Stimulated activated CD8-positive, alpha-beta memory T cell treated with anti-CD3 and anti-CD28 coated beads, Interleukin-7, amount 100 ng/mL, for 4 hours (primary cell): ENCODE measurements around the gene ZNF512.
"Not testable (repeated sequence)": the region's sequence is repeated elsewhere in the genome, so short reads cannot be mapped to it uniquely, and the experiment has no call there.

ENCODE experiments used
- DNase-seq, 2 donors: peaks; one replicate each; pipeline ENCODE4 v3.0.0-alpha.2; 2020; ENCODE audit warnings: low read depth in 2 of 2

Gene ZNF512, protein sequence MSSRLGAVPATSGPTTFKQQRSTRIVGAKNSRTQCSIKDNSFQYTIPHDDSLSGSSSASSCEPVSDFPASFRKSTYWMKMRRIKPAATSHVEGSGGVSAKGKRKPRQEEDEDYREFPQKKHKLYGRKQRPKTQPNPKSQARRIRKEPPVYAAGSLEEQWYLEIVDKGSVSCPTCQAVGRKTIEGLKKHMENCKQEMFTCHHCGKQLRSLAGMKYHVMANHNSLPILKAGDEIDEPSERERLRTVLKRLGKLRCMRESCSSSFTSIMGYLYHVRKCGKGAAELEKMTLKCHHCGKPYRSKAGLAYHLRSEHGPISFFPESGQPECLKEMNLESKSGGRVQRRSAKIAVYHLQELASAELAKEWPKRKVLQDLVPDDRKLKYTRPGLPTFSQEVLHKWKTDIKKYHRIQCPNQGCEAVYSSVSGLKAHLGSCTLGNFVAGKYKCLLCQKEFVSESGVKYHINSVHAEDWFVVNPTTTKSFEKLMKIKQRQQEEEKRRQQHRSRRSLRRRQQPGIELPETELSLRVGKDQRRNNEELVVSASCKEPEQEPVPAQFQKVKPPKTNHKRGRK

DNA sequence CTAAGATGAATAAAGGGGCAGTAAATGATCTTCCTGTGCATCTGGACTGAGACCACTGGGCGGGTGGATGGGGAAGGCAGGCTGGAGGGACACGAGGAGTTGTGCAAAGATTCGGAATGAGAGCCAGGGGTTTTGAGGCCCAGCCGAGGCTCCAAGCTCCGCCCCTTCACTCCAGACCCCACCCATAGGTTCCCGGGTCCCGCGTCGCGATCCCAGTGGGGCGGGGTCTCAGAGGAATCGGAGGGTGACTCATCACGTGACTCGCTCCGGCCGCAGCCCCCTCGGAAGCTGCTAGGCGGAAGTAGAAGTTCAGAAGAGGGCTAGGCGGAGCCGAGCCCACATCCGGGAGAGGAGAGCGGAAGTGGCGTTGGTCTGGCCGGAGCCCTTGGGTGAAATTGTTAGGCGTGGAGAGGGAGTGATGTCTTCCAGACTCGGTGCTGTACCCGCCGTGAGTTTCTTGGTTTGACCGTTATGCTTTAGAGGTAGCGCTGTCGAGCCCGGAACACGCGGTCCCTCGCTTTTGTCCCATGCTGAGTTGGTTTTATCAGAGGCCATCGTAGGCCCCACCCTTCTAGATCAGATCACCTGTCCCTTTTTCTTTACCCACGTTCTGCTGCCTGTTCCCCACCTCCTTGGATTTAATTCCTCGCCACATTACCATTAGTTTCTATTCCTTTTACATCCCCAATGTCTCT lies at the start of gene ZNF512:
ZNF512 (plus strand) TSS at position 348 of the 695 bp plus-strand sequence; CDS start at position 419, 71 bp downstream.
- peak; percentile 68 to 78 for DNase-seq

DNA sequence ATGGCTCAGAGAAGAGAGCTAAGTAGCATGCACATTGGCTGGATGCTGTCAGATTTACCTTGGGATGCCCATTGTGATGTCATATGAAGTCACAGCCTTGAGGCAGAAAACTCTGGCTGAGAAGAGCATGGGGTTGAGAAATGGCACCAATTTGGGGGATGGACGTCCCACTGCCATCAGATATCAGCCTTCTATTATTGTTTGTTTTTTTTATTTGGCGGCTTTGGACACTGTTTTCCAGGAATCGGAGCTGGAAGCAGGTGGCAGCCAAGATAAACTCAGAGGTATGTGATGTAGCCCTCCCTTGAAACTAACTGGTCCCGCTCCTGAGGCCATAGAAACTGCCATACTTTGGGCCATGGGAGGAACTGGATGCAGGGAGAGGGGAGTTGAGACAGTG lies 45.6 kb upstream of the ZNF512 start:
- no peak for DNase-seq

DNA sequence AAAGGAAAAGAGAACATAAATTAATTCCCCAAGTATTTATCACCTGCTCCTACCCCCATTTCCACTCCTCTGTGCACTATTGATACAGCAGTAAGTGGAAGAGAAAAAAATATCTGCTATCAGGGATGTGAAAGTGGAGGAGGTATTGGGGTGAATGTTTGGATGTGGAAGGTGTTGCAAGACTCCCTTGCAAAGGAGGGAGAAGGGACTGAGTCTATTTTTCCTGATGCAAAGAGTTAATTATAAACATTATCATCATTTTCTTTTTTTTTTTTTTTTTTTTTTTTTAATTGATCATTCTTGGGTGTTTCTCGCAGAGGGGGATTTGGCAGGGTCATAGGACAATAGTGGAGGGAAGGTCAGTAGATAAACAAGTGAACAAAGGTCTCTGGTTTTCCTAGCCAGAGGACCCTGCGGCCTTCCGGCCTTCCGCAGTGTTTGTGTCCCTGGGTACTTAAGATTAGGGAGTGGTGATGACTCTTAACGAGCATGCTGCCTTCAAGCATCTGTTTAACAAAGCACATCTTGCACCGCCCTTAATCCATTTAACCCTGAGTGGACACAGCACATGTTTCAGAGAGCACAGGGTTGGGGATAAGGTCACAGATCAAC lies 43.9 kb upstream of the ZNF512 start:
- DNase-seq: not testable (repeated sequence)

DNA sequence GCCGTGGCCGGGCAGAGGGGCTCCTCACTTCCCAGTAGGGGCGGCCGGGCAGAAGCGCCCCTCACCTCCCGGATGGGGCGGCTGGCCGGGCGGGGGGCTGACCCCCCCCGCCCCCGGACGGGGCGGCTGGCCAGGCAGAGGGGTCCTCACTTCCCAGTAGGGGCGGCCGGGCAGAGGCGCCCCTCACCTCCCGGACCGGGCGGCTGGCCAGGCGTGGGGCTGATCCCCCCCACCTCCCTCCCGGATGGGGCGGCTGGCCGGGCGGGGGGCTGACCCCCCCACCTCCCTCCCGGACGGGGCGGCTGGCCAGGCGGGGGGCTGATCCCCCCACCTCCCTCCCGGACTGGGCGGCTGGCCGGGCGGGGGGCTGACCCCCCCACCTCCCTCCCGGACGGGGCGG lies 43.2 kb upstream of the ZNF512 start:
- DNase-seq: not testable (repeated sequence)

DNA sequence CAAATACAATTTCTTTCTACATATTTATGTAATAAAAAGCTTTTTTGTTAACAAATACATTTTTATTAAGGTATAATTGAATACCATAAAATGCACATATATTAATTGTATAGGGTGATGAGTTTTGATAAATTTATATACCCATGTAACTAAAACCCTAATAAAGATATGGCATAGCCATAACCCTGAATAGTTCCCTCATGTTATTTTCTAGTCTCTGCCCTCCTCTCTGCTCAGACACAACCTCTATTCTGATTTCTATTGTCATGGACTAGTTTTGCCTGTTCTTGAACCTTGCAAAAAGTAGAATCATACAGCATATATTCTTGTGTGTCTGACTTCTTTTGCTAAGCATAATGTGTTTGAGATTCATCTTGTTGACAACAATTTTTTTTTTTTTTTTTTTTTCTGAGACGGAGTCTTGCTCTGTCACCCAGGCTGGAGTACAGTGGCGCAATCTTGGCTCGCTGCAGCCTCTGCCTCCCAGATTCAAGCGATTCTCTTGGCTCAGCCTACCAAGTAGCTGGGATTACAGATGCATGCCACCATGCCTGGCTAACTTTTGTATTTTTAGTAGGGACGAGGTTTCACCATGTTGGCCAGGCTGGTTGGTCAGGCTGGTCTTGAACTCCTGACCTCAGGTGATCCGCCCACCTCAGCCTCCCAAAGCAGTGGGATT lies 38.6 kb upstream of the ZNF512 start:
- no peak for DNase-seq

DNA sequence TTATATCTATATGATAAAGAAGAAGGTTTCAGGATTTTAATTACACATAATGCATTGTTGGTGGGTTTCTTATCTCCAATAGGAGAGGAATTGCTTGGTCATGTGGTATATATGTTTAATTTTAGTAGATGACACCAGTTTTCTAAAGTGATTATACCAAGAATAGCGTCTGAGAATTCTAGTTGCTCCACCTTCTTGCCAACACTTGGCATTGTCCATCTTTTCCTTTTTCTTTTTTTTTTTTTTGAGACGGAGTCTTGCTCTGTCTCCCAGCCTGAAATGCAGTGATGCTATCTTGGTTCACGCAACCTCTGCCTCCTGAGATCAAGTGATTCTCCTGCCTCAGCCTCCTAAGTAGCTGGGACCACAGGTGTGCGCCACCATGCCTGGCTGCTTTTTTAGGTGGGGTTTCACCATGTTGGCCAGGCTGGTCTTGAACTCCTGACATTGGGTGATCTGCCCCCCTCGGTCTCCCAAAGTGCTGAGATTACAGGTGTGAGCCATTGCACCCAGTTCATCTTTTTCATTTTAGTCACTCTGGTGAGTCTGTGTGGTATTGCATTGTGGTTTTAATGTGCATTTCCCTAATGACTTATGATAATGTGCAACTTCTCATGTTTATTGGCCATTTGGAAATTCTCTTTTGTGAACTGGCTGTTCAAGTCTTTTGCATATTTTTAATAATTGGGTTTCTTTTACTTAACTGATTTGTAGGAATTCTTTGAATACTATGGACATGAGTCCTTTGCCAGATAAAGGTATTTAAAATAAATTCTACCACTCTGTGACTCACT lies 37.3 kb upstream of the ZNF512 start:
- no peak for DNase-seq

DNA sequence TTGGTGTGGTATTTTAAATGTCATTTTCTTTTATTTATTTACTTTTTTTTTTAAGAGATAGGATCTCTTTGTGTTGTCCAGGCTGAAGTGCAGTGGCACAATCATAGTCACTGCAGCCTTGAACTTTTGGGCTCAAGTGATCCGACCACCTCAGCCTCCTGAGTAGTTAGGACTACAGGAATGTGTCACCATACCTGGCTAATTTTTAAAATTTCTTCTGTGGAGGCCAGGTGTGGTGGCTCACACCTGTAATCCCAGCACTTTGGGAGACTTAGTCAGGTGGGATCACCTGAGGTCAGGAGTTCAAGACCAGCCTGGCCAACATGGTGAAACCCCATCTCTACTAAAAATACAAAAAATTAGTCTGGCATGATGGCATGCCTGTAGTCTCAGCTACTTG lies 33.5 kb upstream of the ZNF512 start:
- no peak for DNase-seq

DNA sequence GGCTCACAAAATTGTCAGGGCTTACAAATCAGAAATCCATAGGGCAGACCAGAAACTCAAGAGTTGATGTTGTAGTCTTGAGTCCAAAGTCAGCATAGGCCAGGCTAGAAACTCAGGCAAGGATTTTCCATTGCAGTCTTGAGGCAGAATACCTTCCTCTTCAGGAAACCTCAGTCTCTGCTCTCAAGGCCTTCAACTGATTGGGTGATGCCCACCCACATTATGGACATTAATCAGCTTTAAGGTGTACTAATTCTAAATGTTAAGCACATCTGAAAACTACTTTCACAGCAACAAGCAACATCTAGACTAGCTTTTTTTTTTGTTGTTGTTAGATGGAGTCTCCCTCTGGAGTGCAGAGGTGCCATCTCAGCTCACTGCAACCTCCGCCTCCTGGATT lies 31.3 kb upstream of the ZNF512 start:
- DNase-seq: no peak

DNA sequence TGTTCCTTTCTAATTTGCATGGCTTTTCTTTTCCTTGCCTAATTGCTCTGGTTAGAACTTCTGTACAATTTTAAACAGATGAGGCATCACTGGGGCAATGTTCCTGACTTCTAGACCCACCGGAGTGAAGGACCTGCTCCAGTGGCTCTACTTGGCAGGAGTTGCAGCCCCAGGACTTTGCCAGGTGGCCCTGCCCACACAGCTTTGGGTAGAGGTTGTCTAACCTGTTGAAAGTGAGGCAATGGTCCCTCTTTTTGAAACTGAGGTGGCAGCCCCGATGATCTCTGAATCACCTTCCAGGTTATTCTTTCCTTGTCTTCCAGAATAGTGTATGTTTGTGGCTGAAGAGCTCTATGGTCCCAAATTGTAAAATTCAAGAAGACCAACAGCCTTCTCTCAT lies 29.9 kb upstream of the ZNF512 start:
- no peak for DNase-seq

DNA sequence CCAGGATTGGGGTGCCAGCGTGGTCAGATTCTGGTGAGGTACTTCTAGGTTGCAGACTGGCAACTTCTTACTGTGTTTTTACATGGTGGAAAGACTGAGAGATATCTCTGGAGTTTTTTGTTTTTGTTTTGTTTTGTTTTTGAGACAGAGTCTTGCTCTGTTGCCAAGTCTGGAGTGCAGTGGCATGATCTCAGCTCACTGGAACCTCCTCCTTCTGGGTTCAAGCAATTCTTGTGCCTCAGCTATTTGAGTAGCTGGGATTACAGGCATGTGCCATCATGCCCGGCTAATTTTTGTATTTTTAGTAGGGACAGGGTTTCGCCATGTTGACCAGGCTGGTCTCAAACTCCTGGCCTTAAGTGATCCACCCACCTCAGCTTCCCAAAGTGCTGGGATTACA lies 28.4 kb upstream of the ZNF512 start:
- not testable (repeated sequence) for DNase-seq

DNA sequence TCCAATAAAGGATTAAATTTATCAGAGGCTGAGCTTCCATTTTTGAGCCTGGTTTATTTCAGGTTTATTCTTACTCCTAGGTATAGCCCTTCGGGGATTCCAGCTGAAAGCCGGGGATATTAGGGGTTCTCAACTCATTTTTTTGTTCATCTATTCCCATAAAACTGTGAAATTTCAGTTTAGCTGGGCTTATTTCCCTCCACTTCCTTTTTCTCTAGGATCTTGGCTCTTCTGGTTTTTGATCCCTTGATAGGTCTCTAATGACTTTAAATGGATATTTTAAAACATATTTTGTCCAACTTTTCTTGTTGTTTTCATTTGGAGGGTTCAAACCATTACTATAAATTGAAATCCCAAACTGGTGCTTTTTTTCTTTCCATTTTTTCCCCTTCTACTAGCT lies 23.6 kb upstream of the ZNF512 start:
- no peak for DNase-seq

DNA sequence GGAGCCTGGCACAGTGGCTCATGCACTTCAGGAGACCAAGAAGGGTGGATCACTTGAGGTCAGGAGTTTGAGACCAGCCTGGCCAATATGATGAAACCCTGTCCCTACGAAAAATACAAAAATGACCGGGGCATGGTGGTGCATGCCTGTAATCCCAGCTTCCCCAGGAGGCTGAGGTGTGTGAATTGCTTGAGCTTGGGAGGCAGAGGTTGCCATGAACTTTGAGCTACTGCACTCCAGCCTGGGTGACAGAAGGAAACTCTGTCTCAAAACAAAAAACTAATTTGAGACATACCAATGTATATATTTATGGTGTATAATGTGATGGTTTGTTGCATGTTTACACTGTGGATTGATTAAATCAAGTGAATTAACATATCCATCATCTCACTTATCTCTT lies 21.8 kb upstream of the ZNF512 start:
- no peak for DNase-seq

DNA sequence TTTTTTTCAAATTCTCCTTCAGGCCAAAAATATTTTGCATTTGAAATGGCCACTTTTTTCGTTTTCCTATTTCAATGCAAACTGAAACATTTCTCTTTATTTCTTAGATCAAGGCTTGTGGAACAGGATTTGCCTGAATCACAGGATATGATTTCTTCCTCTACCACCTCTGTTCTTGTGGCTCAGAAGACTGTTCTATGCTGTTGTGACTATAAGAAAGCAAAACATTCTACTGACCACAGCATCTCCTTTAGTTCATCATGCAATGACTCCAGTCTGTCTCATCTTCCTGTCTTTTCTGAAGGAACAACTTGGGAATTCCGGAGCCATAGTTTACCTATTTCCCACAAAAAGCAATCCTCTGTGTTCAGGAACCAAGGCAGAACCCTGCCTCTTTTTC lies 16.2 kb upstream of the ZNF512 start:
- no peak for DNase-seq

DNA sequence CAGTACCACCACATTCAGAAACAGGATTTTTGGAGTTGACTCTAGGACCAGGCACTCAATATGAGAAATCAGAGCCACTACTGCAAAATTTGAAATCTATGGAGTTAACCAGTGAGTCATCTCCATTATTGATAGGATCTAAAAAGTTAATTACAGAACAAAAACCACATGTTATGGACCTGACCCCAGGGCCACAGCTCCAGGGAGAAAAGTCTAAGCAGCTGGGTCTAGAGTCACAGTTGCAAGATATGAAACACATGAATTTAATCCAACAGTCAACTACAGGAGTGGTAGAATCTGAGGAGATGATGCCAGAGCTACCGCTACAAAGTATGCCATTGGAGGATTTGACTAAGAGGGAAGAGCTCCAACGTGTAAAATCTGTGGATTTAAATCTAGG lies 13.4 kb upstream of the ZNF512 start:
- no peak for DNase-seq

DNA sequence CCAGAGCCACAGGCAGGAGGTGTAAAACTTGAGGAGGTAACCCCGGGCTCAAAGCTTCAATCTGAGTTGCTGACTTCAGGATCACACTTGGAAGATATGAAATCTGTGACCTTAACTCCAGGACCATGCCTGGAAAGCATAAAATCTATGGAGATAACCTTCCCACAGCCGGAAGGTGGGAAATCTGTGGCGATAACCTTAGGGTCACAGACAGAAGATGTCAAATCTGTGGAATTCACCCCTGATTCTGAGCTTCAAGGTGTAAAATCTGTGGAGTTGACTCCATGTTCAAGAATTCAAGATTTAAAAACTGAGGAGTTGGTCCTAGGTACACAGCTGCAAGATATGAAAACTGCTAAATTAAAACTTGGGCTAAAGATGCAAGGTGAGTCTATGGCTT lies 11.6 kb upstream of the ZNF512 start:
- DNase-seq: no peak

DNA sequence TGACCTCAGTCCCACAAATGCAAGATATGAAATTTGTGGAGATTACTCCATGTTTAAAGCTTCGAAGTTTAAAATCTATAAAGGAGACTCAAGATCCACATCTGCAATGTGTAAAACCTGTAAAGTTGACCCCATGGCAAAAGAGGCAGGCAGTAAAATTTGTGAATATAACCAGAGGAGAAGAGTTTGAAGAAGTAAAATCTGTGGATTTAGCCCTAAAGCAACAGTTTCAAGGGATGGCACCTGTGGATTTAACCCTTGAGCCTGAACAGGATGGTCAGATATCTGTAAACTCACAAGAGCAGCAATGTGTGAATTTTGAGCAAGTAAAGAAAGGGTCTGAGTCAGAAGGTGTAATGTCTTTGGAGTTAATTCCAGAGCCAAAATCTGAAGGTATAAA lies 11.2 kb upstream of the ZNF512 start:
- DNase-seq: no peak

DNA sequence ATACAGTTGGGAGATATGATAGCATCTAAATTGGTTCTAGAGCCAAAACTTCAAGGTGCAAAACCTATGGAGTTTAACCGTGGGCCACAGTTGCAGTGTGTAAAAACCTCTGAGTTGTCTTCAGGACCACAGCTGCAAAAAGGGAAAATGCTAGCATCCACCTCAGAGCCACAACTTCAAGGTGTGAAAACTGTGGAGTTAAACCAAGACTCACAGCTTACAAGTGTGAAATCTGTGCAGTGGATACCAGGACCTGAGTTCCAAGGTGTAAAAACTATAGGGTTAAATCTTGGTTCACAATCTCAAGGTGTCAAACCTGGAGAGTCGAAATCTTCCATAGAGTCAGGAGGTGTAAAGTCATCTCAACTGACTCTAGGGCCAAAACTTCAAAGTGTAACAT lies 10.4 kb upstream of the ZNF512 start:
- no peak for DNase-seq

DNA sequence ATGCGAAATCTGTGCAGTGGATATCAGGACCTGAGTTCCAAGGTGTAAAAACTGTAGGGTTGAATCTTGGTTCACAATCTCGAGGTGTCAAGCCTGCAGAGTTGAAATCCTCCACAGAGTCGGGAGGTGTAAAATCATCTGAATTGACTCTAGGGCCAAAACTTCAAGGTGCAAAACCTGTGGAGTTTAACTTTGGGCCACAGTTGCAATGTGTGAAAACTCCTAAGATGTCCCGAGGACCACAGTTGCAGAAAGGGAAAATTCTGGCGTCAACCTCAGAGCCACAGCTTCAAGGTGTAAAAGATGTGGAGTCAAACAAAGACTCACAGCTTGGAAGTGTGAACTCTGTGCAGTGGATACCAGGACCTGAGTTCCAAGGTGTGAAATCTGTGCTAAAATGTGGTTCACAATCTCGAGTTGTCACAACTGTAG lies 9.8 kb upstream of the ZNF512 start:
- DNase-seq: no peak

DNA sequence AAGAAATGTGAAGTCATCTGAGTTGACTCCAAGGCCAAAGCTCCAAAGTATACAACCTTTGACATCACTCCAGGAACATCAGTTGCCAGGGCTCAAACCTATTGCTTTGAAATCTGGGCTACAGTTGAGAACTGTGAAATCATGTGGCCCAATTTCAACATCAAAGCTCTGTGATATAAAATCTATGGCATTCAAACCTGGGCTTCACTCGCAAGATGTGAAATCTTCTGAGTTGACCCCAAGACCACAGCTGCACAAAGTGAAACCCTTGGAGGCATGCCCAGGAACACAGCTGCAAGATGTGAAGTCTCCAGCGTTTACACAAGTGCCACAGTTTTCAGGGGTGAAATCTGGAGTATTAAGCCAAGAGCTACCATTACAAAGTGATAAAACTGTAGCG lies 9.4 kb upstream of the ZNF512 start:
- DNase-seq: no peak

DNA sequence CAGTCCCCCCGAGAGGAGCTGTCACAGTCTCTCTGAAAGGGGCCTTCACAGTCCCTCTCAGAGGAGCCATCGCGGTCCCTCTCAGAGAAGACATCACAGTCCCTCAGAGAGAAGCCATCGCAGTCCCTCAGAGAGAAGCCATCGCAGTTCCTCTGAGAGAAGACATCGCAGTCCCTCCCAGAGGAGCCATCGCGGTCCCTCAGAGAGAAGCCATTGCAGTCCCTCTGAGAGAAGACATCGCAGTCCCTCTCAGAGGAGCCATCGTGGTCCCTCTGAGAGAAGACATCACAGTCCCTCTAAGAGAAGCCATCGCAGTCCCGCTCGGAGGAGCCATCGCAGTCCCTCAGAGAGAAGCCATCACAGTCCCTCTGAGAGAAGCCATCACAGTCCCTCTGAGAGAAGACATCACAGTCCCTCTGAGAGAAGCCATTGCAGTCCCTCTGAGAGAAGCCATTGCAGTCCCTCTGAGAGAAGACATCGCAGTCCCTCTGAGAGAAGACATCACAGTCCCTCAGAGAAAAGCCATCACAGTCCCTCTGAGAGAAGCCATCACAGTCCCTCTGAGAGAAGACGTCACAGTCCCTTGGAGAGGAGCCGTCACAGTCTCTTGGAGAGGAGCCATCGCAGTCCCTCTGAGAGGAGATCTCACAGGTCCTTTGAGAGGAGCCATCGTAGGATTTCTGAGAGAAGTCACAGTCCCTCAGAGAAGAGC lies 1.3 kb upstream of the ZNF512 start:
- no peak for DNase-seq
